ENCODE measurements around the gene SOCS7. TPM values are rescaled to one million over a fixed set of nuclear protein-coding genes. Genes with fewer than 3 reads are reported as not detected.
"Not testable (repeated sequence)": the region's sequence is repeated elsewhere in the genome, so short reads cannot be mapped to it uniquely, and the experiment has no call there.

SOCS7 gene
- total RNA-seq, 1 donor from 2014 or later = 17.8 TPM

- no peaks in the 10 kb centered on the region for H3K36me3 Mint-ChIP-seq
- no peak overlapping the region for H3K27ac Mint-ChIP-seq
- peaks cover 6% of the 10 kb centered on the region for H3K79me2 ChIP-seq (ENCODE audit: low read depth)
- H4K20me1 ChIP-seq (ENCODE audit: low read depth) = peaks cover 3% of the 10 kb centered on the region
- H3K4me3 Mint-ChIP-seq = peak overlapping the region; percentile 21
- peaks cover 10% of the 10 kb centered on the region for H3K4me1 ChIP-seq
- no peaks in the 10 kb centered on the region for H3K9me3 ChIP-seq (ENCODE audit: low read depth)
- no peak overlapping the region for H3K9ac ChIP-seq
- no peak for TF ChIP-seq EZH2phosphoT487 (IDR thresholded peaks at IDR 0.05)
- no peak for TF ChIP-seq EZH2 (IDR thresholded peaks at IDR 0.05)
- TF ChIP-seq, protein P1, sequence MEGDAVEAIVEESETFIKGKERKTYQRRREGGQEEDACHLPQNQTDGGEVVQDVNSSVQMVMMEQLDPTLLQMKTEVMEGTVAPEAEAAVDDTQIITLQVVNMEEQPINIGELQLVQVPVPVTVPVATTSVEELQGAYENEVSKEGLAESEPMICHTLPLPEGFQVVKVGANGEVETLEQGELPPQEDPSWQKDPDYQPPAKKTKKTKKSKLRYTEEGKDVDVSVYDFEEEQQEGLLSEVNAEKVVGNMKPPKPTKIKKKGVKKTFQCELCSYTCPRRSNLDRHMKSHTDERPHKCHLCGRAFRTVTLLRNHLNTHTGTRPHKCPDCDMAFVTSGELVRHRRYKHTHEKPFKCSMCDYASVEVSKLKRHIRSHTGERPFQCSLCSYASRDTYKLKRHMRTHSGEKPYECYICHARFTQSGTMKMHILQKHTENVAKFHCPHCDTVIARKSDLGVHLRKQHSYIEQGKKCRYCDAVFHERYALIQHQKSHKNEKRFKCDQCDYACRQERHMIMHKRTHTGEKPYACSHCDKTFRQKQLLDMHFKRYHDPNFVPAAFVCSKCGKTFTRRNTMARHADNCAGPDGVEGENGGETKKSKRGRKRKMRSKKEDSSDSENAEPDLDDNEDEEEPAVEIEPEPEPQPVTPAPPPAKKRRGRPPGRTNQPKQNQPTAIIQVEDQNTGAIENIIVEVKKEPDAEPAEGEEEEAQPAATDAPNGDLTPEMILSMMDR (IDR thresholded peaks at IDR 0.05) = no peak
- no peaks in the 10 kb centered on the region for H3K36me3 ChIP-seq
- peaks cover 18% of the 10 kb centered on the region for H3K4me1 Mint-ChIP-seq
- no peak overlapping the region for H3K27ac ChIP-seq
- DNase-seq (ENCODE audit: low spot score) = no peak
- peaks cover 17% of the 10 kb centered on the region for H3K27me3 Mint-ChIP-seq (ENCODE audit: insufficient read depth, low read depth)
- H3F3A ChIP-seq (ENCODE audit: low read depth) = peaks cover 12% of the 10 kb centered on the region
- H3K27me3 ChIP-seq = no peaks in the 10 kb centered on the region
- peaks cover 2% of the 10 kb centered on the region for H3K9me3 Mint-ChIP-seq
- H3K4me2 ChIP-seq = no peak overlapping the region
- H3K4me3 ChIP-seq = no peak overlapping the region
- H2AFZ ChIP-seq (replicated peaks) = no peak overlapping the region
Measured at GRCh38 chr17:38434178-38434665, 82.6 kb downstream of the SOCS7 start.

GRCh38 chr17:38435795-38436194, 84.2 kb downstream of the SOCS7 start:
- no peak for DNase-seq (ENCODE audit: low spot score)
- Histone ChIP-seq H3K27me3 (no peaks in the 10 kb centered on the region), H3K36me3 (no peaks in the 10 kb centered on the region), H3K79me2 (ENCODE audit: low read depth) (peaks cover 3% of the 10 kb centered on the region), H3F3A (ENCODE audit: low read depth) (peaks cover 6% of the 10 kb centered on the region), H3K4me3 (no peak overlapping the region), H3K4me2 (no peak overlapping the region), H3K9me3 (ENCODE audit: low read depth) (no peaks in the 10 kb centered on the region), H3K9ac (no peak overlapping the region), H3K4me1 (peaks cover 5% of the 10 kb centered on the region), H2AFZ (replicated peaks) (no peak overlapping the region), H3K27ac (no peak overlapping the region), H4K20me1 (ENCODE audit: low read depth) (peaks cover 3% of the 10 kb centered on the region)
- no peak for TF ChIP-seq EZH2 (IDR thresholded peaks at IDR 0.05)
- no peak for TF ChIP-seq EZH2phosphoT487 (IDR thresholded peaks at IDR 0.05)
- TF ChIP-seq, protein P1 (IDR thresholded peaks at IDR 0.05) = no peak
- H3K27ac Mint-ChIP-seq = no peak overlapping the region
- H3K9me3 Mint-ChIP-seq = peaks cover 2% of the 10 kb centered on the region
- no peak overlapping the region for H3K4me3 Mint-ChIP-seq
- H3K4me1 Mint-ChIP-seq = peaks cover 9% of the 10 kb centered on the region
- peaks cover 5% of the 10 kb centered on the region for H3K27me3 Mint-ChIP-seq (ENCODE audit: insufficient read depth, low read depth)
- H3K36me3 Mint-ChIP-seq = no peaks in the 10 kb centered on the region

- Histone ChIP-seq H3K4me2 (no peak overlapping the region), H3K79me2 (ENCODE audit: low read depth) (no peaks in the 10 kb centered on the region), H3K4me3 (no peak overlapping the region), H3K9me3 (ENCODE audit: low read depth) (no peaks in the 10 kb centered on the region), H3K36me3 (no peaks in the 10 kb centered on the region), H3K27ac (no peak overlapping the region), H3K9ac (no peak overlapping the region), H3K27me3 (no peaks in the 10 kb centered on the region), H3F3A (ENCODE audit: low read depth) (peaks cover 7% of the 10 kb centered on the region), H2AFZ (replicated peaks) (no peak overlapping the region), H3K4me1 (peaks cover 11% of the 10 kb centered on the region), H4K20me1 (ENCODE audit: low read depth) (no peaks in the 10 kb centered on the region)
- Mint-ChIP-seq H3K4me3 (no peak overlapping the region), H3K27ac (no peak overlapping the region), H3K4me1 (peaks cover 10% of the 10 kb centered on the region), H3K36me3 (no peaks in the 10 kb centered on the region), H3K9me3 (peaks cover 2% of the 10 kb centered on the region), H3K27me3 (ENCODE audit: insufficient read depth, low read depth) (peaks cover 4% of the 10 kb centered on the region)
- no peak for DNase-seq (ENCODE audit: low spot score)
- no peak for TF ChIP-seq EZH2 (IDR thresholded peaks at IDR 0.05)
- no peak for TF ChIP-seq EZH2phosphoT487 (IDR thresholded peaks at IDR 0.05)
- TF ChIP-seq, protein P1 (IDR thresholded peaks at IDR 0.05) = no peak
Measured at GRCh38 chr17:38436386-38436785, 84.7 kb downstream of the SOCS7 start.

DNA sequence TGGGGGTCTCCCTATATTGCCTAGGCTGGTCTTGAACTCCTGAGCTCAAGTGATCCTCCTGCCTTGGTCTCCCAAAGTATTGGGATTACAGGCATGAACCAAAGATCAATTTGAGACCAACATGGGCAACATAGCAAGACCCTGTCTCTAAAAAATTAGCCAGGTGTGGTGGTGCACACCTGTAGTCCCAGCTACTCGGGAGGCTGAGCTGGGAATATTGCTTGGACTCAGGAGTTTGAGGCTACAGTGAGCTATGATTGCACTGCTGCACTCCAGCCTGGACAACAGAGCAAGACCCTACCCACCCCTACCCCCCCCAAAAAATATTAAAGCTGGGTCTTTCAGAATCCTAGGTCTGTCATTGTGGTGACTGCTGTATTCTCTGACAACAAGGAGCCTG, 85.7 kb downstream of the SOCS7 start:
- H3K27ac Mint-ChIP-seq; H4K20me1 ChIP-seq (ENCODE audit: low read depth); H3K4me3 Mint-ChIP-seq; H3K79me2 ChIP-seq (ENCODE audit: low read depth); DNase-seq (ENCODE audit: low spot score); H3K4me3 ChIP-seq; H3K27ac ChIP-seq; H3K4me2 ChIP-seq; H3K9ac ChIP-seq; H3K9me3 ChIP-seq (ENCODE audit: low read depth); H3K36me3 Mint-ChIP-seq; H3K27me3 Mint-ChIP-seq (ENCODE audit: insufficient read depth, low read depth); H3K9me3 Mint-ChIP-seq; H3F3A ChIP-seq (ENCODE audit: low read depth); H2AFZ ChIP-seq (replicated peaks); H3K36me3 ChIP-seq; H3K27me3 ChIP-seq: not testable (repeated sequence)
- peaks cover 12% of the 10 kb centered on the region for H3K4me1 Mint-ChIP-seq
- H3K4me1 ChIP-seq = peaks cover 14% of the 10 kb centered on the region

Data from neural progenitor cell (in vitro differentiated cells).